Measurements from ENCODE around the gene MICAL2. TPM values are rescaled to one million over a fixed set of nuclear protein-coding genes. Genes with fewer than 3 reads are reported as not detected.

MICAL2 gene
- total and polyA plus RNA-seq, 10 of the 15 experiments (the other 5 are each of a cell fraction or from before 2014, with no cell fraction given) = 0.90 to 5.6 (median 2.4) TPM

GRCh38 chr11:12091956-12092558, 18.3 kb upstream of the MICAL2 start:
- BruUV-seq (replicated peaks) = no TSS peak
- ATAC-seq = no peak
- Histone ChIP-seq H3K79me2 (ENCODE audit: control insufficient read depth, insufficient read depth, low read length) (no peaks in the 10 kb centered on the region), H3K36me3 (ENCODE audit: control insufficient read depth in 2 of 2, insufficient read depth in 2 of 2, low read length in 1 of 2) (no peaks in the 10 kb centered on the region), H3K9me3 (replicated peaks; ENCODE audit: control insufficient read depth, insufficient read depth, low read length) (no peaks in the 10 kb centered on the region), H3K9ac (ENCODE audit: control insufficient read depth, insufficient read depth, low read length) (no peak overlapping the region), H3K27ac (ENCODE audit: control insufficient read depth, insufficient read depth) (no peak overlapping the region), H3K4me3 (no peak overlapping the region), H3K4me1 (ENCODE audit: control insufficient read depth, insufficient read depth, low read length) (no peaks in the 10 kb centered on the region), H3K27me3 (replicated peaks in 1 of 2; ENCODE audit: control insufficient read depth in 2 of 2, insufficient read depth in 2 of 2, low read length in 1 of 2) (no peaks in the 10 kb centered on the region; a peak in 1 of 4 replicates), H4K20me1 (ENCODE audit: control insufficient read depth, insufficient read depth) (no peaks in the 10 kb centered on the region), H2AFZ (ENCODE audit: control insufficient read depth, low read depth, low read length) (no peak overlapping the region), H3K4me2 (ENCODE audit: control insufficient read depth, insufficient read depth) (no peak overlapping the region)
- ChIA-PET RAD21 (ENCODE audit: unreplicated experiment) (interaction anchor here (1.1 kb wide), 1 partner anchor 108 kb away, joined by 3 read pairs; no protein-coding TSS in a partner anchor), POLR2A (no interaction called here), CTCF (interaction anchor here (0.7 to 1.7 kb wide), 3 partner anchors 44 to 195 kb away, joined by 3 to 4 read pairs (median 4); no protein-coding TSS in a partner anchor), SMC1A (ENCODE audit: uncharacterized antibody, unreplicated experiment) (interaction anchor here (0.7 to 1.4 kb wide), 2 partner anchors 31 to 874 kb away, joined by 3 read pairs; no protein-coding TSS in a partner anchor)
- intact Hi-C loops (cut with micrococcal nuclease; ENCODE audit: unreplicated experiment) (no loop called here), in situ Hi-C loops (cut with MboI) (no loop called here)
- no peak for DNase-seq (ENCODE audit: low read depth, low spot score)
- FAIRE-seq = no peak
- 31% methylated on average over 4 of the region's 4 CpGs for WGBS (ENCODE audit: insufficient coverage, insufficient replicate concordance, low lambda C conversion rate, missing lambda C conversion rate)
- no peak for TF ChIP-seq RELA (IDR thresholded peaks at IDR 0.05; ENCODE audit: borderline replicate concordance, partially characterized antibody)
- TF ChIP-seq JUND (IDR thresholded peaks at IDR 0.05; ENCODE audit: low read depth, low read length) = no peak
- TF ChIP-seq HCFC1 (IDR thresholded peaks at IDR 0.05; ENCODE audit: low read length) = no peak
- no peak for TF ChIP-seq ZBTB4 (CRISPR knock-in tag; IDR thresholded peaks at IDR 0.05)
- no peak for TF ChIP-seq E2F4 (IDR thresholded peaks at IDR 0.05; ENCODE audit: low read depth, low read length)
- no peak for TF ChIP-seq PRDM15 (CRISPR knock-in tag; IDR thresholded peaks at IDR 0.05)
- no peak for TF ChIP-seq CBFB (IDR thresholded peaks at IDR 0.05; ENCODE audit: low read depth)
- no peak for TF ChIP-seq BRCA1 (IDR thresholded peaks at IDR 0.05; ENCODE audit: low read depth, low read length)
- no peak for TF ChIP-seq TBL1XR1 (IDR thresholded peaks at IDR 0.05; ENCODE audit: low read depth, low read length)
- no peak for TF ChIP-seq SREBF2 (IDR thresholded peaks at IDR 0.05; ENCODE audit: low read length)
- no peak for TF ChIP-seq HSF1 (IDR thresholded peaks at IDR 0.05; ENCODE audit: low read depth, low read length)
- no peak for TF ChIP-seq NFIC (IDR thresholded peaks at IDR 0.05; ENCODE audit: low read depth, low read length)
